GM12801 (cell line): Measurements from ENCODE around the gene PEX5L.

Experiments
- TF ChIP-seq, protein P1 (sequence below): IDR thresholded peaks from one replicate; pipeline ENCODE4 v1.5.1; 2011; ENCODE audit warnings: control low read depth; ENCODE audit not compliant: insufficient read length; ENCODE audit errors: extremely low read depth

Gene PEX5L

DNA sequence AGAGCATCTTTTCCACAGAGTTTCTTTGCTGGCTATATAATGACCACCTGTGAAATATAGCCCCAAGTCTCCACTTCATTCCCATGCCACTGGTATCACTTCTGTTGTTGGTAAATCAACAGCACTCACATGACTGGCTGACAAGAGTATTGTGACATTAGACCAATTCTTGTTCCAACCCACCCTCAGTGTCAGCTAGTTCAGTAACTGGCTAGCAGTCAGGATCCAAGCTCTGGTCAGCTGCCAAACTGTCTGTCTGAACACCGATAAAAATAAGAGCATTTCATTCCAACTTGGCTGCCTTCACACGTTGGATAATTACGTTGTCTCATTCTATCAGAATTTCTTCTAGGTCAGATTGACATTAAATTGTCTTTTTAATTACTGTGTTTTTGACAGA, 217.4 kb downstream of the PEX5L start:
- TF ChIP-seq, protein P1, sequence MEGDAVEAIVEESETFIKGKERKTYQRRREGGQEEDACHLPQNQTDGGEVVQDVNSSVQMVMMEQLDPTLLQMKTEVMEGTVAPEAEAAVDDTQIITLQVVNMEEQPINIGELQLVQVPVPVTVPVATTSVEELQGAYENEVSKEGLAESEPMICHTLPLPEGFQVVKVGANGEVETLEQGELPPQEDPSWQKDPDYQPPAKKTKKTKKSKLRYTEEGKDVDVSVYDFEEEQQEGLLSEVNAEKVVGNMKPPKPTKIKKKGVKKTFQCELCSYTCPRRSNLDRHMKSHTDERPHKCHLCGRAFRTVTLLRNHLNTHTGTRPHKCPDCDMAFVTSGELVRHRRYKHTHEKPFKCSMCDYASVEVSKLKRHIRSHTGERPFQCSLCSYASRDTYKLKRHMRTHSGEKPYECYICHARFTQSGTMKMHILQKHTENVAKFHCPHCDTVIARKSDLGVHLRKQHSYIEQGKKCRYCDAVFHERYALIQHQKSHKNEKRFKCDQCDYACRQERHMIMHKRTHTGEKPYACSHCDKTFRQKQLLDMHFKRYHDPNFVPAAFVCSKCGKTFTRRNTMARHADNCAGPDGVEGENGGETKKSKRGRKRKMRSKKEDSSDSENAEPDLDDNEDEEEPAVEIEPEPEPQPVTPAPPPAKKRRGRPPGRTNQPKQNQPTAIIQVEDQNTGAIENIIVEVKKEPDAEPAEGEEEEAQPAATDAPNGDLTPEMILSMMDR = no peak

DNA sequence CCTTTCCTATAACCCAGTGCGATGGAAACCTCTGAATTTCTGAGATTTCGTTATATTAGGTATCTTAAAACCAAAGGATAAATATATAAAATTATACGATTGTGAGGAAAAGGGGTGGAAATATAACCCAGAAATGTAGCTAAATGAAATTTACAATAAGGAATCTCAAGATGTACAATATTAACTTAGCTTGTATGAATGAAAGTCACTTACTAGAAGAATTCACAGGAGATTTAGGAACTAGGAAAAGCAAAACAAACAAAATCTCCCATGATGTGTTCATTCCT, 224.7 kb downstream of the PEX5L start:
- TF ChIP-seq, protein P1 = no peak

DNA sequence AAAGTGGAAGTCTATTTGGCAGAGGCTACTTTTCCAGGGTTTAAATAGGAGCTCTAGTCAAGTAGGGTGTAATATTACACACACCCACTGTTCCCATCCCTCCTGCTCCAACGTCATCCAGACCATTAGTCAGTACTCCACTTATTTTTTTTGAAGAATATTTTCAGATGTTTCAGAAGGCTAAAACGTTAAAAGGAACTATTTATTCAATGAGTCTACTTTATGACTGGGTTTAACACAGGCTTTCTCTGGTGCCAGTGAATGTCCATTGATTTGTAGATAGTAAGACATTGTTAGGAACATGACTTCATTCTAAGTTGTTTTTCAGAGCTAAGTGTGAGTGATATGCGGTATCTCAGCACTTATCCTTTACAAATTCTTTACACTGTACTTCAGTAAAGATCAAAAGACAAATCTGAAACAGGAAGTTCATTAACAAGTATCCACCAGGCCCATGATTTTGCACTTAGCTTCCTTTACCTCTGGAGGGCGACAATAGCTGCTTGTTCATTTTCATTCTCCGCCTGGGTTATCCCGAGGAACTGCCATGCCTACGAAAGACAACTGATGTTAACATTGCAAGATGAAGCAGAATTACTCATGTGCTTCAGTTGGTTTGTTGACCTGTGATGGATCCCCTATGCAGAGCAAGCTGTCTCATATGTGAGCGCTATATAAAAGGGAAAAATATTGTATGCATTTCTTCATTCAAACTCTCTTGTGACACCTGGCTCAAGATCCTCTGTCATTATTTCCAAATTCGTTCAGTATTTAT, 225.2 kb downstream of the PEX5L start:
- TF ChIP-seq, protein P1 = peak; percentile 61

GRCh38 chr3:179809639-179810038, 227.1 kb downstream of the PEX5L start:
- TF ChIP-seq, protein P1 = no peak

DNA sequence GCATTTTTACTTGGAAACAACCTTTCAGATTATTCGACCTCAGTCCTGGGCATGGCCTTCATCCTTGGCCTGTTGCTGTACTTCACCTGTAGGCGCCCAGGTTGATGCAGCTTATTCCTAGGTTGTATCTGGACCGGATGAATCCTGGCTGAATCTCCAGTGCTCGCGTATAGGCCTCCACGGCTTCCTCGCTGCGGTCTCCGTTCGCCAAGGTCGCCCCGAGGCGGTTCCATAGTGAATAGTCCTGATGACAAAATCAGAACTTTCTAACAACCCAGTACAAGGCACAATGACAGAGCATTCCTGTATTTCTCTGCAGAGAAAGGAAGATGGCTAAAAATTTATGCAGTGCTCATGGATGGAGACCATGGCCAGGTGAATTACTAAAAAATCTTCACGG, 229.1 kb downstream of the PEX5L start:
- TF ChIP-seq, protein P1 = no peak

DNA sequence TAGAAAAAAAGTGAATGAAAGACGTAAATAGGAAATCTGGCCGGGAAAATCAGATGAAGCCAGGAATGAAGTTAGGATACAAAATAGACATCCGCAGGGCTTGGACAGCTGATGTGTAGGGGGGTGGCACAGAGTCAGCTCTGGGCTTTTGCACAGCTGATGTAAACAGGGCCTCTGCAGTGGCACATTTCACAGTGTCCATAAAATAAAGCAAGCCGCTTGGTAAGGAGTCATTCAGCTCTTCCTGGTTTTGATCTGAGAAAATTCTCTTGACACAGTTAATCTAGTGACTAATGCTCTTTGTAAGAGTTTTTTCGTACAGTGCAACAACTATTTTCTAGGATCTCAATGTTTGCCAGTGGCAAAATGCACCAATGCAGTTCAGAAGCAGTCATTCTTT, 230.6 kb downstream of the PEX5L start:
- TF ChIP-seq, protein P1 = no peak

GRCh38 chr3:179801856-179802255, 234.9 kb downstream of the PEX5L start:
- TF ChIP-seq, protein P1 = no peak

DNA sequence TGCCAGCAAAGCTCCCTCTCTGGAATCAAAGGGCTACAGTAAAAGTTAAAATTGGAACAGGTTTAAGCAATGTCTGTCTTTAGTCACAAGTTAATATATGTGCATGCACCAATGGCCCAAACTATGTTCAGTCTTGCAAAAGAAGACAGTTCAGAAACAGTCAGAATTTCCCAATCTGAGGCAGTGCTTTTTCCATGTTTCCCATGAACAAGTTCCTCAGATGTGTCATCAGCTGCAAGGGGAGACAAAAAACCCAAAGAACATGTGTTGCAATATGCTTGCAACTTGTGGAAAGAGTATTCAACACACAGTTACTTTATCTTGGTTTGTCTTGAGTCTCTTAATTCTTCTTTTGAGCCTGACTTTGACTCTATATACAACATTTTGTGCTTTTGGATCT, 235.5 kb downstream of the PEX5L start:
- TF ChIP-seq, protein P1 = no peak
